ENCODE data around the gene MTMR3. TPM values are rescaled to one million over a fixed set of nuclear protein-coding genes. Genes with fewer than 3 reads are reported as not detected.

The MTMR3 gene
- total and polyA plus RNA-seq, 2 donors from 2014 or later = 9.6 to 56.2 TPM

- no peak overlapping the region for H3K9ac ChIP-seq (ENCODE audit: low read length in 3 of 3)
- DNase-seq (no peak), FAIRE-seq (no peak)
- H3K27ac ChIP-seq (ENCODE audit: low read depth in 2 of 2, low read length in 2 of 2) = no peak overlapping the region
- TF ChIP-seq CTCF (IDR thresholded peaks at IDR 0.05; ENCODE audit: borderline replicate concordance, extremely low read depth, insufficient read depth) = no peak
- no peak overlapping the region for H3K4me3 ChIP-seq (ENCODE audit: low read length in 3 of 3)
- no peaks in the 10 kb centered on the region for H3K9me3 ChIP-seq (ENCODE audit: control insufficient read depth in 2 of 3, insufficient read depth in 1 of 3, low read length in 3 of 3)
- H3K36me3 ChIP-seq (ENCODE audit: control insufficient read depth in 2 of 3, insufficient read depth in 3 of 3, low read length in 3 of 3) = no peaks in the 10 kb centered on the region
- no peaks in the 10 kb centered on the region for H3K4me1 ChIP-seq (ENCODE audit: control insufficient read depth in 2 of 3, insufficient read depth in 2 of 3, low read depth in 1 of 3, low read length in 3 of 3)
- intact Hi-C loops (cut with DNase I) = no loop called here
- H3K27me3 ChIP-seq (ENCODE audit: control insufficient read depth, insufficient read depth, low read length) = no peaks in the 10 kb centered on the region
Measured at GRCh38 chr22:30074147-30074546, 191.2 kb downstream of the MTMR3 start.

- TF ChIP-seq CTCF (IDR thresholded peaks at IDR 0.05; ENCODE audit: borderline replicate concordance, extremely low read depth, insufficient read depth) = no peak
- no peak overlapping the region for H3K27ac ChIP-seq (ENCODE audit: low read depth in 2 of 2, low read length in 2 of 2)
- H3K27me3 ChIP-seq (ENCODE audit: control insufficient read depth, insufficient read depth, low read length) = no peaks in the 10 kb centered on the region
- H3K9me3 ChIP-seq (ENCODE audit: control insufficient read depth in 2 of 3, insufficient read depth in 1 of 3, low read length in 3 of 3) = no peaks in the 10 kb centered on the region
- DNase-seq (no peak), FAIRE-seq (no peak)
- intact Hi-C loops (cut with DNase I) = no loop called here
- no peak overlapping the region for H3K9ac ChIP-seq (ENCODE audit: low read length in 3 of 3)
- H3K36me3 ChIP-seq (ENCODE audit: control insufficient read depth in 2 of 3, insufficient read depth in 3 of 3, low read length in 3 of 3) = no peaks in the 10 kb centered on the region
- H3K4me1 ChIP-seq (ENCODE audit: control insufficient read depth in 2 of 3, insufficient read depth in 2 of 3, low read depth in 1 of 3, low read length in 3 of 3) = no peaks in the 10 kb centered on the region
- no peak overlapping the region for H3K4me3 ChIP-seq (ENCODE audit: low read length in 3 of 3)
Measured at GRCh38 chr22:30074994-30075393, 192.0 kb downstream of the MTMR3 start.

GRCh38 chr22:30077279-30077880 is 194.4 kb downstream of the MTMR3 start:
- no peaks in the 10 kb centered on the region for H3K4me1 ChIP-seq (ENCODE audit: control insufficient read depth in 2 of 3, insufficient read depth in 2 of 3, low read depth in 1 of 3, low read length in 3 of 3)
- DNase-seq = no peak
- no peaks in the 10 kb centered on the region for H3K27me3 ChIP-seq (ENCODE audit: control insufficient read depth, insufficient read depth, low read length)
- intact Hi-C loops (cut with DNase I) = no loop called here
- H3K27ac ChIP-seq (ENCODE audit: low read depth in 2 of 2, low read length in 2 of 2) = no peak overlapping the region
- H3K9ac ChIP-seq (ENCODE audit: low read length in 3 of 3) = no peak overlapping the region
- no peak for FAIRE-seq
- no peak overlapping the region for H3K4me3 ChIP-seq (ENCODE audit: low read length in 3 of 3)
- TF ChIP-seq CTCF (IDR thresholded peaks at IDR 0.05; ENCODE audit: borderline replicate concordance, extremely low read depth, insufficient read depth) = no peak
- H3K9me3 ChIP-seq (ENCODE audit: control insufficient read depth in 2 of 3, insufficient read depth in 1 of 3, low read length in 3 of 3) = no peaks in the 10 kb centered on the region
- no peaks in the 10 kb centered on the region for H3K36me3 ChIP-seq (ENCODE audit: control insufficient read depth in 2 of 3, insufficient read depth in 3 of 3, low read length in 3 of 3)
